ENCODE results near the gene DRICH1.
"Not testable (repeated sequence)": the region's sequence is repeated elsewhere in the genome, so short reads cannot be mapped to it uniquely, and the experiment has no call there.

The DRICH1 gene

DNA sequence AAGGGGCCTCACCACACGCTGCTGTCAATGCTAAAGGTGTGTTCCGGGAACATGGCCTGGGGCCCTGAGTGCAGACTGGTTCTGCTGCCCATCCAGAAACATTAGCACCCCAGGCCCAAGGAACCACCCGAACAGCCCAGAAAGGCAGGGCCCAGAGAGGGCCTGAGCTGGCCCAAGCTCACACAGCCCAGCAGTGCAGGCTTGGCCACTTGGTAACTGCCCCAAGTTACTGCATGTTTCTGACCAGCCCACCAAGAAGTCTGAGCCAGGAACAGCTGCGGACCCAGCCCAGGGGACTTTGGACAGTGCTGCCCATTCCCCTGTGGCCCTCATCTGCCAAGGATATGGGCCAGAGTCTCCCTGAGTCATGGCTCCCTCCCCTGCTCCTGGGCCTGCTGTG lies 39.3 kb upstream of the DRICH1 start:
- not testable (repeated sequence) for H3K9ac ChIP-seq (ENCODE audit: low read length); H3K36me3 ChIP-seq (ENCODE audit: insufficient read depth, low read length); H3K9me3 ChIP-seq (ENCODE audit: low read length); H3K4me1 ChIP-seq (ENCODE audit: insufficient read depth, low read length); H3K27me3 ChIP-seq (ENCODE audit: control insufficient read depth in 1 of 2, insufficient read depth in 2 of 2, low read length in 2 of 2); H3K4me3 ChIP-seq (ENCODE audit: low read depth in 1 of 2, low read length in 2 of 2); H3K27ac ChIP-seq (ENCODE audit: low read depth, low read length)

DNA sequence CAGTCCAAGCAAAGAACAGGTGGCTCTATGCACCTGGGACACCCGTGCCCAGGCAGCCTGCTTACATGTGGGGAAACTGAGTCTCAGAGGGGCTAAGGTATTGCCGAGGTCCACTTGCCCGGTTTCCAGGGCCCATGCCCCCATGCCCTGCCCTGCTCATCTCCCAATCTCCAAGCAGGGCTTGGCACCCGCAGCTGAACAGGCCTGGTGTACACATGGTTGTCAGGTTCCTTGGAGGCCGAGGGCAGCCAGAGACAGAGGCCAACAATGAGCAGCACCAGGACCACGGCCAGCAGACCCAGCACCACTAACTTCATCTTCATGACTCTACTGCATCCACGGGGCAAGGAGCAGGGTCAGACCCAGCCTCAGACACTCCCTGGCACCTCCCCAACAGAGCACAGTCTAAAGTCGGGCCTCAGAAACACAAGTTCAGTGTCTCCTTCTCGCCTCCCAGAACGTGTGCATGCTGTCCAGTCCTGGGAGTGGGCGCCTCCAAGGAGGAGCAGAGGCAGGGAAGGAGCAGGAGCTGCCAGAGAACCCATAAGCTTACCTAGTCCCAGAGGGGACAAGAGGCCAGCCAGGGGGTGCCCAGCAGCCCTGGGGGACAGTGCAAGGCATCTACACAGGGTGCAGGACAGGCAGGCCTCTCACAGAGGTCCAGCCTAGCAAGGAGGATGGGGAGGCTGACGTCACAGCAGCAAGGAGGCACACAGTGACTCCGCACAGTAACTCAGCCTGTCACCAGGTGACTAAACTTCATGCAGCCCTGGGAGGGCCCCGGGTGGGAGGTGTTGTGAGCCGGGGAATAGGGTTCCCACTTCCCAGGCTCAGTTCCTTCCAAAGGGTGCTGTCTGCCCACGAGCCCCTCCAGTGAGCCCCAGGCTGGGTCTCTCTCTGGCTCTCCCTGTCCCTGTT lies 38.5 kb upstream of the DRICH1 start:
- Histone ChIP-seq H3K27ac (ENCODE audit: low read depth, low read length) (no peak overlapping the region), H3K36me3 (ENCODE audit: insufficient read depth, low read length) (no peaks in the 10 kb centered on the region), H3K9ac (ENCODE audit: low read length) (no peak overlapping the region), H3K4me3 (ENCODE audit: low read depth in 1 of 2, low read length in 2 of 2) (no peak overlapping the region), H3K9me3 (ENCODE audit: low read length) (no peaks in the 10 kb centered on the region), H3K4me1 (ENCODE audit: insufficient read depth, low read length) (no peaks in the 10 kb centered on the region), H3K27me3 (ENCODE audit: control insufficient read depth in 1 of 2, insufficient read depth in 2 of 2, low read length in 2 of 2) (no peaks in the 10 kb centered on the region)

DNA sequence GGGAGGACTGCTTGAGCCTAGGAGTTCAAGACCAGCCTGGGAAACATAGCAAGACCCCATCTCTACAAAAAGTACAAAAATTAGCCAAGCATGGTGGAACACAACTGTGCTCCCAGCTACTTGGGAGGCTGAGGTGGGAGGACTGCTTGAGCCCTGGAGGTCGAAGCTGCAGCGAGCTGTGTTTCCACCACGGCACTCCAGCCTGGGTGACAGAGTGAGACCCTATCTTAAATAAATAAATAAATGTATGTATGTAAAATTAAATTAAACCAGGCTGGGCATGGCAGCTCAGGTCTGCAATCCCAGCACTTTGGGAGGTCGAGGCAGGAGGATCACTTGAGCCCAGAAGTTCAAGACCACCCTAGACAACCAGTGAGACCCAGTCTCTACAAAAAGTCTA lies 28.3 kb upstream of the DRICH1 start:
- H3K4me1 ChIP-seq (ENCODE audit: insufficient read depth, low read length); H3K4me3 ChIP-seq (ENCODE audit: low read depth in 1 of 2, low read length in 2 of 2); H3K9ac ChIP-seq (ENCODE audit: low read length); H3K9me3 ChIP-seq (ENCODE audit: low read length); H3K27ac ChIP-seq (ENCODE audit: low read depth, low read length); H3K27me3 ChIP-seq (ENCODE audit: control insufficient read depth in 1 of 2, insufficient read depth in 2 of 2, low read length in 2 of 2): not testable (repeated sequence)
- H3K36me3 ChIP-seq (ENCODE audit: insufficient read depth, low read length): peaks cover 15% of the 10 kb centered on the region

DNA sequence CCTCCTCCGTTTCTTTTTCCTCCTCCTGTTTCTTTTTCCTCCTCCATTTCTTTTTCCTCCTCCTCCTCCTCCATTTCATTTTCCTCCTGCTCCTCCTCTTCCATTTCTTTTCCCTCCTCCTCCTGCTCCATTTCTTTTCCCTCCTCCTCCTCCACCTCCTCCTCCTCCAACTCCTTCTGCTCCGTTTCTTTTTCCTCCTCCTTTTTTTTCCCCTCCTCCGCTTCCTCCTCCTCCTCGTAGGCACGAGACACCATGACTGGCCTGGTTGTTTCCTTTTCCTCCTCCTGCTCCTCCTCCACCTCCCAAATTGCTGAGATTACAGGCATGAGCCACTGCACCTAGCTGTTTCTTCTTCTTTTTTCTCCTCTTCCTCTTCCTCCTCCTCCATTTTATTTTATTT lies 25.6 kb upstream of the DRICH1 start:
- no peaks in the 10 kb centered on the region for H3K9me3 ChIP-seq (ENCODE audit: low read length)
- no peak overlapping the region for H3K4me3 ChIP-seq (ENCODE audit: low read depth in 1 of 2, low read length in 2 of 2)
- no peak overlapping the region for H3K9ac ChIP-seq (ENCODE audit: low read length)
- no peak overlapping the region for H3K27ac ChIP-seq (ENCODE audit: low read depth, low read length)
- H3K36me3 ChIP-seq (ENCODE audit: insufficient read depth, low read length): peaks cover 15% of the 10 kb centered on the region
- H3K27me3 ChIP-seq (ENCODE audit: control insufficient read depth in 1 of 2, insufficient read depth in 2 of 2, low read length in 2 of 2): no peaks in the 10 kb centered on the region
- no peaks in the 10 kb centered on the region for H3K4me1 ChIP-seq (ENCODE audit: insufficient read depth, low read length)

DNA sequence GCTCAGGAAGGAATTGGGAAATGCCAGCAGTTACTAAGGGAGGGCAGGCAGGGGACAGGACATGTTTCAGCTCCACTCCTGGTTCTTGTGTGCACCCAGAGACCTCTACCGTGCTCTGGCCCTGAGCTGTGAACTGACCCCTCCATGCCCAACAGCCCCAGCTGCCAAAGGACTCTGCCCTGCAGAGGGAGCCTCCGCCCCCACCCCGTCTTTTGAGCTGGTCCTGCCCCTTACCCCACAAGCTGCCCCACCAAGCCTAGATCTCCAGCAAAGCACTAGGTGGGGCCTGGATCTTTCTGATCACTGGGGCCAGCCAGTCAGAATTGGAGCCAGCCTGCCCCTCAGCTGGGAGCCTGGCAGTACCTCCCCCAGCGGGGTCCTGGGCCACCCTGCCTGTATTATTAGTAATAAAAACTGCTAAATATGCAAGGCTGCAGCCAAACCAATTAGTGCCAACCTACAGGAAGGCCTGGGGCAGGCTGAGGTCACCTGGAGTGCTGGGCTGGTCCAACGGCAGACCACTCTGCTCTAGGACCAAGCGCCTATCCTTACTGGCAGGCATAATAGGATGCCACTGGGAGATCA lies 23.9 kb upstream of the DRICH1 start:
- no peaks in the 10 kb centered on the region for H3K27me3 ChIP-seq (ENCODE audit: control insufficient read depth in 1 of 2, insufficient read depth in 2 of 2, low read length in 2 of 2)
- no peak overlapping the region for H3K27ac ChIP-seq (ENCODE audit: low read depth, low read length)
- no peak overlapping the region for H3K4me3 ChIP-seq (ENCODE audit: low read depth in 1 of 2, low read length in 2 of 2)
- H3K9ac ChIP-seq (ENCODE audit: low read length): no peak overlapping the region
- peaks cover 15% of the 10 kb centered on the region for H3K36me3 ChIP-seq (ENCODE audit: insufficient read depth, low read length)
- no peaks in the 10 kb centered on the region for H3K4me1 ChIP-seq (ENCODE audit: insufficient read depth, low read length)
- H3K9me3 ChIP-seq (ENCODE audit: low read length): no peaks in the 10 kb centered on the region

DNA sequence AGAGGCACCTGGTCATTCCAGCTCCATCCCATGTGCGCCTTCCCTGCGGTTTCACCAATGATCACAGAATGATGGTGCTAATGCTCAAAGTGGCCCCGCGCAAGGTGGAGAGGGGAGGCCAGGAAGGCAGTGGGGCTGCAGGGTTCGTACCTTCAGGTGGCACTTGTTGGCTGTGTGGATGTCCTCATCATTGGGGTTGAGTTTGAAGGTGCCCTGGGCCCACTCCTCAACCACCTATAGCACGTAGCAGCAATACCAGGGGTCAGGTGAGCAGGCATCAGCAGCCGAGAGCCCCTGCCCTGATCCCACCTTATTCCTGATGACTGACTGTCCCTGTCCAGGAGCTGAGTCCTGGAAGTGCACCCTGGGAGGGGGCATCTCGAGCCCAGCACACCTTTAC lies 20.6 kb upstream of the DRICH1 start:
- Histone ChIP-seq H3K27ac (ENCODE audit: low read depth, low read length) (no peak overlapping the region), H3K4me1 (ENCODE audit: insufficient read depth, low read length) (no peaks in the 10 kb centered on the region), H3K9me3 (ENCODE audit: low read length) (no peaks in the 10 kb centered on the region), H3K27me3 (ENCODE audit: control insufficient read depth in 1 of 2, insufficient read depth in 2 of 2, low read length in 2 of 2) (no peaks in the 10 kb centered on the region), H3K9ac (ENCODE audit: low read length) (no peak overlapping the region), H3K36me3 (ENCODE audit: insufficient read depth, low read length) (no peaks in the 10 kb centered on the region), H3K4me3 (ENCODE audit: low read depth in 1 of 2, low read length in 2 of 2) (no peak overlapping the region)

DNA sequence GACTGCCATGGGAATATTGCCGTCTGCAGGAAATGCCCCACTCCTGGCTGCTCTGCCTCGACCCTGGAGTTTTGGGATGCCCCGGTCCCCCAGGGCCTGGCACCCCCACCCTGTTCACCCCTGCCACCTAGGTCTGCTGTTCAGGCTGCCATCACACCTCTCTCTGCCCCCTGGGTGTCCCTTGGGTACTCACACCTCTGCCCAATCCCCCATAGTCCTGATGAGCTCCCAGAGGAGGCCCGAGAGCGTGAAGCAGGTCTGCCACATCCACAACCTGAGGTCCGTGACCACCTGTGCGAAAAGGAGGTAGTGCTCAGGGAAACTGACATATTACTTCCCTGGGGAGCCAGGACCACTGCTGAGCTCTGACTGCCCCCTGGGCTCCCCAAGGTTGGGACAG lies 20.2 kb upstream of the DRICH1 start:
- no peaks in the 10 kb centered on the region for H3K9me3 ChIP-seq (ENCODE audit: low read length)
- H3K4me3 ChIP-seq (ENCODE audit: low read depth in 1 of 2, low read length in 2 of 2): no peak overlapping the region
- H3K27ac ChIP-seq (ENCODE audit: low read depth, low read length): no peak overlapping the region
- H3K36me3 ChIP-seq (ENCODE audit: insufficient read depth, low read length): no peaks in the 10 kb centered on the region
- no peak overlapping the region for H3K9ac ChIP-seq (ENCODE audit: low read length)
- no peaks in the 10 kb centered on the region for H3K27me3 ChIP-seq (ENCODE audit: control insufficient read depth in 1 of 2, insufficient read depth in 2 of 2, low read length in 2 of 2)
- H3K4me1 ChIP-seq (ENCODE audit: insufficient read depth, low read length): no peaks in the 10 kb centered on the region

DNA sequence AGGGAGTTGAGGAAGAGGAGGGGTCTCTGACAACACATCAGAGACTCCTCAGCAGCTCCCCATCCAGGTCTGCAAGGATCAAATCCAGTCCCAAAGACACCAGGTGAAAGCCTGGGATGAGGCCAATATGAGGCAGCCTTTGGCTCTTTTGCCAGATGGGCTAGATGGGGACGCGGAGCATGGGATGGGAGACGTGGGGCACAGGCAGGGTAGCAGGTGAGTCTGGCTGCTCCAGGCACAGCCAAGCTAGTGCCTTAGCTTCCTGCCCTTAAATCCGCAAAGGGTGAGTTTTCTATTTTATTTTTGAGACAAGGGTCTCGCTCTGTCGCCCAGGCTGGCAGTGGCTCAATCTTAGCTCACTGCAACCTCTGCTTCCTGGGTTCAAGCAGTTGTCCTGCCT lies 19.6 kb upstream of the DRICH1 start:
- Histone ChIP-seq H3K4me1 (ENCODE audit: insufficient read depth, low read length) (no peaks in the 10 kb centered on the region), H3K27ac (ENCODE audit: low read depth, low read length) (no peak overlapping the region), H3K9ac (ENCODE audit: low read length) (no peak overlapping the region), H3K27me3 (ENCODE audit: control insufficient read depth in 1 of 2, insufficient read depth in 2 of 2, low read length in 2 of 2) (no peaks in the 10 kb centered on the region), H3K36me3 (ENCODE audit: insufficient read depth, low read length) (no peaks in the 10 kb centered on the region), H3K4me3 (ENCODE audit: low read depth in 1 of 2, low read length in 2 of 2) (no peak overlapping the region), H3K9me3 (ENCODE audit: low read length) (no peaks in the 10 kb centered on the region)

DNA sequence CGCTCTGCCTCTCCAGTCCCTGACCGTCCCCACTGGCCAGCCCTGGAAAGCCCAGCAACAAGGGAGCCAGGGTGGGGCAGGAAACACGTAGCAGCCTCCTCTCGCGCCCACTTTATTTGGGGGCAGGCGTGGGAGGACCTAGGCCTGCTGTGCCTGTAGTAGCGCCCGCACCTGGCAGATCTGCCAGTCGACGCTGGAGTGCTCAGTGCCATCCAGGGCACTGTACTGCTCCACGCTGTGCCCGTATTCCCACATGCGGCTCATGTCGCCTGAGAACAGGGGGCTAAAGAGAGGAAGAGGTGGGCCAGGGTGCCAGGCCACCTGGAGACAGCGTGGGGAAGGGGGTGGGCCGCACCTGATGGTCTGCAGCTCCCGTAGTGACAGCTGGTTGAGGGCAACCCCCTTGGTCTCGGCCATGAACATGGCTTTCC lies 17.0 kb upstream of the DRICH1 start:
- Histone ChIP-seq H3K36me3 (ENCODE audit: insufficient read depth, low read length) (no peaks in the 10 kb centered on the region), H3K27me3 (ENCODE audit: control insufficient read depth in 1 of 2, insufficient read depth in 2 of 2, low read length in 2 of 2) (no peaks in the 10 kb centered on the region), H3K27ac (ENCODE audit: low read depth, low read length) (no peak overlapping the region), H3K9me3 (ENCODE audit: low read length) (no peaks in the 10 kb centered on the region), H3K9ac (ENCODE audit: low read length) (no peak overlapping the region), H3K4me1 (ENCODE audit: insufficient read depth, low read length) (no peaks in the 10 kb centered on the region), H3K4me3 (ENCODE audit: low read depth in 1 of 2, low read length in 2 of 2) (no peak overlapping the region)

DNA sequence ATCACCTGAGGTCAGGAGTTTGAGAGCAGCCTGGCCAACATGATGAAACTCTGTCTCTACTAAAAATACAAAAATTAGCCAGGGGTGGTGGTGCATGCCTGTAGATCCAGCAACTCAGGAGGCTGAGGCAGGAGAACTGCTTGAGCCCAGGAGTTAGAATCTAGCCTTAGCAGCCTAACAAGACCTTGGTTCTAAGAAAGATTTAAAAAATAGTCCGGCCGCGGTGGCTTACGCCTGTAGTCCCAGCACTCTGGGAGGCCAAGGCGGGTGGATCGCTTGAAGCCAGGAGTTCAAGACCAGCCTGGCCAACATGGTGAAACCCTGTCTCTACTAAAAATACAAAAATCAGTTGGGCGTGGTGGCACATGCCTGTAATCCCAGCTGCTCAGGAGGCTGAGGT lies 14.4 kb upstream of the DRICH1 start:
- H3K9me3 ChIP-seq (ENCODE audit: low read length); H3K27me3 ChIP-seq (ENCODE audit: control insufficient read depth in 1 of 2, insufficient read depth in 2 of 2, low read length in 2 of 2); H3K4me1 ChIP-seq (ENCODE audit: insufficient read depth, low read length); H3K9ac ChIP-seq (ENCODE audit: low read length); H3K36me3 ChIP-seq (ENCODE audit: insufficient read depth, low read length); H3K4me3 ChIP-seq (ENCODE audit: low read depth in 1 of 2, low read length in 2 of 2); H3K27ac ChIP-seq (ENCODE audit: low read depth, low read length): not testable (repeated sequence)

DNA sequence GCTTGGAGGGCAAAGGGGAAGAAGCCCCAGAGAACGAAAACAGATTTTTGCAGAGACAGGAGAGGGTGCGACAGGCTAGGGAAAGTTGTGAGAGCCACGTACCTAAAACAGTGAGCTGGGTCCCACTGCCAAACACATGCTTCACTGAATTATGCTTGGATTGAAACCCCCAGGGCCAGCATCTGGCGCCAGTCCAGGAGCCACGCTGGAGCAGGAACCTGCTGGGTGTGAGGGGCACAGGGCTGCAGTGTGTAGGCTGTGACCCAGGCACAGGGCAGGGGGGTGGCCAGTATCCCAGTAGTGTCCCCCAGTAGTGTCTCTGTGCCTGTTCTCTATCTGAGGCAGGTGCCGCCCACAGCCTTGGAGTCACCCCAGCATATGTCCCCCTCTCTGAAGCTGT lies 8.1 kb upstream of the DRICH1 start:
- H3K4me1 ChIP-seq (ENCODE audit: insufficient read depth, low read length); H3K9ac ChIP-seq (ENCODE audit: low read length); H3K27me3 ChIP-seq (ENCODE audit: control insufficient read depth in 1 of 2, insufficient read depth in 2 of 2, low read length in 2 of 2): not testable (repeated sequence)

DNA sequence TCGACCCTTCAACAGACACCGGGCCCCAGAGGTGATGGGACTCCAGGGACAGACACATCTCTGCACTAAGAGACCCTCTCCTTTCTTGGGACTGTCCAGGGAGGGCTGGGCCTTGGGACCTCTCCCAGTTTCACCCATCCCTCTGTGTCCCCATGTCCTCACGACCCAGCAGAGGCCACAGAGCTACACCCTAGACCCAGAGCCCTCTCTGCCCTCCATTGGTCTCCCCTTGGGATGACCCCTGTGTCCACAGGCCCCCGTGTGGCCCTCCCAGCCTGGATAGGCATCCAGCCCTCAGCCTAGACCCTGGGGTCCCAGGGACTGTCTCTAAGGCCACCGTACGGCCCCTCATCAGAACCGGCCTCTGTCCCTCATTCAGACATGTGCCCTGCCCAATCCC lies 7.5 kb upstream of the DRICH1 start:
- no peaks in the 10 kb centered on the region for H3K9me3 ChIP-seq (ENCODE audit: low read length)
- no peaks in the 10 kb centered on the region for H3K27me3 ChIP-seq (ENCODE audit: control insufficient read depth in 1 of 2, insufficient read depth in 2 of 2, low read length in 2 of 2)
- H3K4me1 ChIP-seq (ENCODE audit: insufficient read depth, low read length): no peaks in the 10 kb centered on the region
- H3K27ac ChIP-seq (ENCODE audit: low read depth, low read length): no peak overlapping the region
- no peak overlapping the region for H3K4me3 ChIP-seq (ENCODE audit: low read depth in 1 of 2, low read length in 2 of 2)
- no peaks in the 10 kb centered on the region for H3K36me3 ChIP-seq (ENCODE audit: insufficient read depth, low read length)
- no peak overlapping the region for H3K9ac ChIP-seq (ENCODE audit: low read length)

More for the DNA sequence above, 8.1 kb upstream of the DRICH1 start:
- H3K9me3 ChIP-seq (ENCODE audit: low read length); H3K36me3 ChIP-seq (ENCODE audit: insufficient read depth, low read length); H3K27ac ChIP-seq (ENCODE audit: low read depth, low read length); H3K4me3 ChIP-seq (ENCODE audit: low read depth in 1 of 2, low read length in 2 of 2): not testable (repeated sequence)

All from muscle layer of colon (tissue), 2 donors.